HG03097 (cell line): Measurements from ENCODE around the gene ZBTB48.
"Not testable (repeated sequence)": the region's sequence is repeated elsewhere in the genome, so short reads cannot be mapped to it uniquely, and the experiment has no call there.

ENCODE experiments used
- ATAC-seq: cut with Tn5 transposase; IDR thresholded peaks from one replicate; pipeline ENCODE4 v1.9.1; 2021; ENCODE audit not compliant: unreplicated experiment, low FRiP score

Gene ZBTB48

GRCh38 chr1:6590046-6590445 is 10.3 kb downstream of the ZBTB48 start:
- ATAC-seq = no peak

- ATAC-seq = no peak
These were observed 11.4 kb downstream of the ZBTB48 start for GRCh38 chr1:6591222-6591621.

- no peak for ATAC-seq
These were observed 11.8 kb downstream of the ZBTB48 start for GRCh38 chr1:6591644-6592043.

- ATAC-seq = no peak
These were observed 12.6 kb downstream of the ZBTB48 start for GRCh38 chr1:6592441-6592840.

- ATAC-seq = no peak
These were observed 13.2 kb downstream of the ZBTB48 start for GRCh38 chr1:6592865-6593593.

- no peak for ATAC-seq
These were observed 14.0 kb downstream of the ZBTB48 start for GRCh38 chr1:6593810-6594209.

- ATAC-seq = no peak
These were observed 15.4 kb downstream of the ZBTB48 start for GRCh38 chr1:6594977-6595740.

GRCh38 chr1:6596351-6596750 is 16.6 kb downstream of the ZBTB48 start:
- ATAC-seq = no peak

- no peak for ATAC-seq
These were observed 17.3 kb downstream of the ZBTB48 start for GRCh38 chr1:6596886-6597776.

GRCh38 chr1:6597777-6598131 is 18.0 kb downstream of the ZBTB48 start:
- no peak for ATAC-seq

- ATAC-seq = no peak
These were observed 19.6 kb downstream of the ZBTB48 start for GRCh38 chr1:6599141-6599975.

- not testable (repeated sequence) for ATAC-seq
These were observed 20.2 kb downstream of the ZBTB48 start for GRCh38 chr1:6599991-6600390.

GRCh38 chr1:6600410-6601048 is 20.7 kb downstream of the ZBTB48 start:
- no peak for ATAC-seq

GRCh38 chr1:6601049-6601922 is 21.5 kb downstream of the ZBTB48 start:
- ATAC-seq = no peak

GRCh38 chr1:6601923-6602668 is 22.3 kb downstream of the ZBTB48 start:
- ATAC-seq = peak; percentile 3

- peak; percentile 50 for ATAC-seq
These were observed 23.0 kb downstream of the ZBTB48 start, which contains the start of gene KLHL21 for GRCh38 chr1:6602669-6603237. KLHL21 (minus strand) TSS chr1:6602869; CDS start chr1:6602817, 52 bp downstream.

GRCh38 chr1:6603238-6603914 is 23.6 kb downstream of the ZBTB48 start:
- ATAC-seq = peak; percentile 29
